GM23338 (cell line): ENCODE measurements around the gene IFT88. TPM values are rescaled to one million over a fixed set of nuclear protein-coding genes. Genes with fewer than 3 reads are reported as not detected.

Experiments used
- ATAC-seq: fragments of 200-7000 bp; cut with Tn5 transposase; 3 replicates; pipeline ENCODE4 v1.9.1; 2020
- DNase-seq: peaks from one replicate; pipeline ENCODE4 v3.0.0-alpha.2; 2015; ENCODE audit warnings: low spot score
- H2AFZ ChIP-seq: fragments of 200-600 bp; sonication (generic); 2 replicates; pipeline ENCODE4 v1.8.0; 2016; ENCODE audit warnings: antibody characterized with exemption, mild to moderate bottlenecking, moderate library complexity
- H3F3A ChIP-seq: fragments of 200-600 bp; sonication (generic); replicated peaks from 2 replicates; pipeline ENCODE4 v1.8.0; 2017; ENCODE audit warnings: antibody characterized with exemption, mixed run types, low read depth
- H3K27ac ChIP-seq: fragments of 200-600 bp; sonication (generic); 2 replicates; pipeline ENCODE4 v1.6.1; 2016; ENCODE audit warnings: low read depth
- H3K27me3 ChIP-seq: fragments of 200-600 bp; sonication (generic); 2 replicates; pipeline ENCODE4 v1.8.0; 2016; ENCODE audit warnings: mild to moderate bottlenecking, mixed run types, moderate library complexity; ENCODE audit not compliant: insufficient read depth
- H3K36me3 ChIP-seq: fragments of 200-600 bp; sonication (generic); 2 replicates; pipeline ENCODE4 v1.8.0; 2016; ENCODE audit warnings: mild to moderate bottlenecking; ENCODE audit not compliant: insufficient read depth
- H3K4me1 ChIP-seq: fragments of 200-600 bp; sonication (generic); 2 replicates; pipeline ENCODE4 v1.8.0; 2016; ENCODE audit warnings: mild to moderate bottlenecking, moderate library complexity; ENCODE audit not compliant: insufficient read depth
- H3K4me2 ChIP-seq: fragments of 200-600 bp; sonication (generic); 2 replicates; pipeline ENCODE4 v1.7.1; 2017; ENCODE audit warnings: mixed run types
- H3K4me3 ChIP-seq: fragments of 200-600 bp; sonication (generic); 2 replicates; pipeline ENCODE4 v1.6.1; 2016; ENCODE audit warnings: mixed run types
- H3K79me2 ChIP-seq: fragments of 200-600 bp; sonication (generic); replicated peaks from 2 replicates; pipeline ENCODE4 v1.8.0; 2017; ENCODE audit warnings: mild to moderate bottlenecking; ENCODE audit not compliant: insufficient read depth
- H3K9me2 ChIP-seq: fragments of 200-600 bp; sonication (generic); 2 replicates; pipeline ENCODE4 v1.8.0; 2017; ENCODE audit not compliant: insufficient read depth
- H4K20me1 ChIP-seq: fragments of 200-600 bp; sonication (generic); replicated peaks from 2 replicates; pipeline ENCODE4 v1.8.0; 2017; ENCODE audit warnings: mild to moderate bottlenecking; ENCODE audit not compliant: insufficient read depth
- H3K27ac Mint-ChIP-seq: 2 replicates; pipeline ENCODE4 v1.8.0; 2020; ENCODE audit warnings: inconsistent platforms, mild to moderate bottlenecking, moderate library complexity, mixed read lengths
- H3K27me3 Mint-ChIP-seq: 3 replicates; pipeline ENCODE4 v1.8.0; 2022; ENCODE audit warnings: low read depth, mild to moderate bottlenecking, moderate library complexity, mixed read lengths, inconsistent platforms; ENCODE audit not compliant: insufficient read depth, poor library complexity
- H3K36me3 Mint-ChIP-seq: 3 replicates; pipeline ENCODE4 v1.8.0; 2021; ENCODE audit warnings: low read depth, mild to moderate bottlenecking, inconsistent platforms, moderate library complexity, mixed read lengths
- H3K4me1 Mint-ChIP-seq: 3 replicates; pipeline ENCODE4 v1.8.0; 2020; ENCODE audit warnings: mild to moderate bottlenecking, inconsistent platforms, mixed read lengths
- H3K4me3 Mint-ChIP-seq: 3 replicates; pipeline ENCODE4 v1.8.0; 2021; ENCODE audit warnings: moderate library complexity, mild to moderate bottlenecking, inconsistent platforms, mixed read lengths
- H3K9me3 Mint-ChIP-seq: 3 replicates; pipeline ENCODE4 v1.8.0; 2020; ENCODE audit warnings: moderate library complexity, mild to moderate bottlenecking, inconsistent platforms, mixed read lengths
- CREB1 ChIP-seq: fragments of 250-450 bp; sonication (Bioruptor Pico); IDR thresholded peaks from 2 replicates; pipeline ENCODE4 v1.5.0; 2020; ENCODE audit warnings: low read depth, mild to moderate bottlenecking, moderate library complexity
- EZH2 ChIP-seq: fragments of 200-600 bp; sonication (generic); IDR thresholded peaks from one replicate; pipeline ENCODE4 v1.8.0; 2017; ENCODE audit warnings: antibody characterized with exemption, mild to moderate bottlenecking, low read depth; ENCODE audit not compliant: unreplicated experiment
- JUNB ChIP-seq: IDR thresholded peaks from one replicate; pipeline ENCODE4 v1.6.1; 2016; ENCODE audit warnings: antibody characterized with exemption; ENCODE audit not compliant: unreplicated experiment
- NANOG ChIP-seq: IDR thresholded peaks from 2 replicates; pipeline ENCODE4 v1.6.1; 2016; ENCODE audit warnings: antibody characterized with exemption, borderline replicate concordance
- POLR2AphosphoS5 ChIP-seq: IDR thresholded peaks from 2 replicates; pipeline ENCODE4 v1.6.1; 2016; ENCODE audit warnings: antibody characterized with exemption, low read depth
- ZNF331 ChIP-seq: fragments of 250-450 bp; sonication (Bioruptor Pico); IDR thresholded peaks from 2 replicates; pipeline ENCODE4 v1.5.0; 2020; ENCODE audit warnings: low read depth, mild to moderate bottlenecking, moderate library complexity
- polyA plus RNA-seq: library from polyadenylated mRNA; unstranded; fragments of >200 nt; fragmentation: Nextera tagmentation; extraction: Ambion mirVana; gene quantifications from 2 replicates; pipeline ENCODE4 v1.2.1, GENCODE V29; 2016
- total RNA-seq: library from RNA; depleted of rRNA; stranded (reverse); fragments of >200 nt; shearing (Covaris generic); gene quantifications from 2 replicates; pipeline ENCODE4 v1.2.3, GENCODE V29; 2014
- TF ChIP-seq, protein P1 (sequence below): fragments of 250-450 bp; sonication (Bioruptor Pico); IDR thresholded peaks from 2 replicates; pipeline ENCODE4 v1.5.0; 2020; ENCODE audit warnings: mild to moderate bottlenecking, moderate library complexity
- TF ChIP-seq, protein P2 (sequence below), 2 experiments: fragments of 200-600 bp in 1 of 2; sonication (generic) in 1 of 2; conservative IDR thresholded peaks; 2 replicates each; pipeline versions ENCODE4 v1.5.1 to v1.6.1; 2016 to 2017; ENCODE audit warnings: antibody characterized with exemption in 2 of 2, low read depth in 2 of 2, mild to moderate bottlenecking in 2 of 2, moderate library complexity in 1 of 2

Gene IFT88
- total and polyA plus RNA-seq, 2 experiments from 2014 or later = 8.2 to 8.7 TPM

GRCh38 chr13:20590561-20590960 is 23.6 kb downstream of the IFT88 start (continued):
- TF ChIP-seq, protein P1, sequence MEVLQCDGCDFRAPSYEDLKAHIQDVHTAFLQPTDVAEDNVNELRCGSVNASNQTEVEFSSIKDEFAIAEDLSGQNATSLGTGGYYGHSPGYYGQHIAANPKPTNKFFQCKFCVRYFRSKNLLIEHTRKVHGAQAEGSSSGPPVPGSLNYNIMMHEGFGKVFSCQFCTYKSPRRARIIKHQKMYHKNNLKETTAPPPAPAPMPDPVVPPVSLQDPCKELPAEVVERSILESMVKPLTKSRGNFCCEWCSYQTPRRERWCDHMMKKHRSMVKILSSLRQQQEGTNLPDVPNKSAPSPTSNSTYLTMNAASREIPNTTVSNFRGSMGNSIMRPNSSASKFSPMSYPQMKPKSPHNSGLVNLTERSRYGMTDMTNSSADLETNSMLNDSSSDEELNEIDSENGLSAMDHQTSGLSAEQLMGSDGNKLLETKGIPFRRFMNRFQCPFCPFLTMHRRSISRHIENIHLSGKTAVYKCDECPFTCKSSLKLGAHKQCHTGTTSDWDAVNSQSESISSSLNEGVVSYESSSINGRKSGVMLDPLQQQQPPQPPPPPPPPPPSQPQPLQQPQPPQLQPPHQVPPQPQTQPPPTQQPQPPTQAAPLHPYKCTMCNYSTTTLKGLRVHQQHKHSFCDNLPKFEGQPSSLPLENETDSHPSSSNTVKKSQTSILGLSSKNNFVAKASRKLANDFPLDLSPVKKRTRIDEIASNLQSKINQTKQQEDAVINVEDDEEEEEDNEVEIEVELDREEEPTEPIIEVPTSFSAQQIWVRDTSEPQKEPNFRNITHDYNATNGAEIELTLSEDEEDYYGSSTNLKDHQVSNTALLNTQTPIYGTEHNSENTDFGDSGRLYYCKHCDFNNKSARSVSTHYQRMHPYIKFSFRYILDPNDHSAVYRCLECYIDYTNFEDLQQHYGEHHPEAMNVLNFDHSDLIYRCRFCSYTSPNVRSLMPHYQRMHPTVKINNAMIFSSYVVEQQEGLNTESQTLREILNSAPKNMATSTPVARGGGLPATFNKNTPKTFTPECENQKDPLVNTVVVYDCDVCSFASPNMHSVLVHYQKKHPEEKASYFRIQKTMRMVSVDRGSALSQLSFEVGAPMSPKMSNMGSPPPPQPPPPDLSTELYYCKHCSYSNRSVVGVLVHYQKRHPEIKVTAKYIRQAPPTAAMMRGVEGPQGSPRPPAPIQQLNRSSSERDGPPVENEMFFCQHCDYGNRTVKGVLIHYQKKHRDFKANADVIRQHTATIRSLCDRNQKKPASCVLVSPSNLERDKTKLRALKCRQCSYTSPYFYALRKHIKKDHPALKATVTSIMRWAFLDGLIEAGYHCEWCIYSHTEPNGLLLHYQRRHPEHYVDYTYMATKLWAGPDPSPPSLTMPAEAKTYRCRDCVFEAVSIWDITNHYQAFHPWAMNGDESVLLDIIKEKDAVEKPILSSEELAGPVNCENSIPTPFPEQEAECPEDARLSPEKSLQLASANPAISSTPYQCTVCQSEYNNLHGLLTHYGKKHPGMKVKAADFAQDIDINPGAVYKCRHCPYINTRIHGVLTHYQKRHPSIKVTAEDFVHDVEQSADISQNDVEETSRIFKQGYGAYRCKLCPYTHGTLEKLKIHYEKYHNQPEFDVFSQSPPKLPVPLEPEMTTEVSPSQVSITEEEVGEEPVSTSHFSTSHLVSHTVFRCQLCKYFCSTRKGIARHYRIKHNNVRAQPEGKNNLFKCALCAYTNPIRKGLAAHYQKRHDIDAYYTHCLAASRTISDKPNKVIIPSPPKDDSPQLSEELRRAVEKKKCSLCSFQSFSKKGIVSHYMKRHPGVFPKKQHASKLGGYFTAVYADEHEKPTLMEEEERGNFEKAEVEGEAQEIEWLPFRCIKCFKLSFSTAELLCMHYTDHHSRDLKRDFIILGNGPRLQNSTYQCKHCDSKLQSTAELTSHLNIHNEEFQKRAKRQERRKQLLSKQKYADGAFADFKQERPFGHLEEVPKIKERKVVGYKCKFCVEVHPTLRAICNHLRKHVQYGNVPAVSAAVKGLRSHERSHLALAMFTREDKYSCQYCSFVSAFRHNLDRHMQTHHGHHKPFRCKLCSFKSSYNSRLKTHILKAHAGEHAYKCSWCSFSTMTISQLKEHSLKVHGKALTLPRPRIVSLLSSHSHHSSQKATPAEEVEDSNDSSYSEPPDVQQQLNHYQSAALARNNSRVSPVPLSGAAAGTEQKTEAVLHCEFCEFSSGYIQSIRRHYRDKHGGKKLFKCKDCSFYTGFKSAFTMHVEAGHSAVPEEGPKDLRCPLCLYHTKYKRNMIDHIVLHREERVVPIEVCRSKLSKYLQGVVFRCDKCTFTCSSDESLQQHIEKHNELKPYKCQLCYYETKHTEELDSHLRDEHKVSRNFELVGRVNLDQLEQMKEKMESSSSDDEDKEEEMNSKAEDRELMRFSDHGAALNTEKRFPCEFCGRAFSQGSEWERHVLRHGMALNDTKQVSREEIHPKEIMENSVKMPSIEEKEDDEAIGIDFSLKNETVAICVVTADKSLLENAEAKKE = no peak
- TF ChIP-seq JUNB (no peak), NANOG (no peak), POLR2AphosphoS5 (no peak)

- no peak overlapping the region for H3K27ac Mint-ChIP-seq
- Histone ChIP-seq H3K36me3 (no peaks in the 10 kb centered on the region), H3K4me3 (no peak overlapping the region), H3K4me1 (no peaks in the 10 kb centered on the region), H3K27me3 (no peaks in the 10 kb centered on the region), H2AFZ (no peak overlapping the region), H3K79me2 (no peaks in the 10 kb centered on the region), H4K20me1 (no peaks in the 10 kb centered on the region), H3F3A (no peaks in the 10 kb centered on the region), H3K4me2 (no peak overlapping the region), H3K27ac (no peak overlapping the region), H3K9me2 (no peaks in the 10 kb centered on the region)
- no peaks in the 10 kb centered on the region for H3K27me3 Mint-ChIP-seq
- H3K9me3 Mint-ChIP-seq = no peaks in the 10 kb centered on the region
- no peak for ATAC-seq
- no peak overlapping the region for H3K4me3 Mint-ChIP-seq
- DNase-seq = no peak
- peaks cover 3% of the 10 kb centered on the region; the same call in 2 of the 3 replicates for H3K36me3 Mint-ChIP-seq
- H3K4me1 Mint-ChIP-seq = no peaks in the 10 kb centered on the region
- TF ChIP-seq, protein P1 = no peak
- TF ChIP-seq, protein P2, sequence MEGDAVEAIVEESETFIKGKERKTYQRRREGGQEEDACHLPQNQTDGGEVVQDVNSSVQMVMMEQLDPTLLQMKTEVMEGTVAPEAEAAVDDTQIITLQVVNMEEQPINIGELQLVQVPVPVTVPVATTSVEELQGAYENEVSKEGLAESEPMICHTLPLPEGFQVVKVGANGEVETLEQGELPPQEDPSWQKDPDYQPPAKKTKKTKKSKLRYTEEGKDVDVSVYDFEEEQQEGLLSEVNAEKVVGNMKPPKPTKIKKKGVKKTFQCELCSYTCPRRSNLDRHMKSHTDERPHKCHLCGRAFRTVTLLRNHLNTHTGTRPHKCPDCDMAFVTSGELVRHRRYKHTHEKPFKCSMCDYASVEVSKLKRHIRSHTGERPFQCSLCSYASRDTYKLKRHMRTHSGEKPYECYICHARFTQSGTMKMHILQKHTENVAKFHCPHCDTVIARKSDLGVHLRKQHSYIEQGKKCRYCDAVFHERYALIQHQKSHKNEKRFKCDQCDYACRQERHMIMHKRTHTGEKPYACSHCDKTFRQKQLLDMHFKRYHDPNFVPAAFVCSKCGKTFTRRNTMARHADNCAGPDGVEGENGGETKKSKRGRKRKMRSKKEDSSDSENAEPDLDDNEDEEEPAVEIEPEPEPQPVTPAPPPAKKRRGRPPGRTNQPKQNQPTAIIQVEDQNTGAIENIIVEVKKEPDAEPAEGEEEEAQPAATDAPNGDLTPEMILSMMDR (conservative IDR thresholded peaks at IDR 0.05; ENCODE audit: low read depth in 2 of 2) = no peak
- TF ChIP-seq CREB1 (no peak), ZNF331 (CRISPR knock-in tag) (no peak), NANOG (no peak), EZH2 (no peak)
These were observed 25.6 kb downstream of the IFT88 start for GRCh38 chr13:20592606-20593005.
